ENCODE data around the gene TMEM125. TPM values are rescaled to one million over a fixed set of nuclear protein-coding genes. Genes with fewer than 3 reads are reported as not detected.

TMEM125 gene
- total and polyA plus RNA-seq, 9 of the 15 experiments (the other 6 are each of a cell fraction or from before 2014, with no cell fraction given): 0.07 to 0.08 TPM; not detected in 7

DNA sequence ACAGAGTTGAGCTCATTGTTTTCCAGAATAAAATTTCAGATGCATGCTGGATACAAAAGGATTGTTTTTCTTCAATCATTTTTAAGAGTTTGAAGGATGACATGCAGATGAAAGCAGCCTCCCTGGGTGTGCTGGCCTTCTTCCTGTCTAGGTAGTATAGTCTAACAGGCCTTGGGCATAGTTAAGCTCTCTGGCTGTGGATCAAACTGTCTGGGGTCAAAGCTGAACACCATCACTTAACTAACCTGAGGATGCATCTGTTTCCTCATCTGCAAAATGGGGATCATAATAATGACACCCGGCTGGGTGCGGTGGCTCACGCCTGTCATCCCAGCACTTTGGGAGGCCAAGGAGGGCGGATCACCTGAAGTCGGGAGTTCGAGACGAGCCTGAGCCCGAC is 25.0 kb downstream of the TMEM125 start:
- no peaks in the 10 kb centered on the region for H3K9me3 ChIP-seq (replicated peaks; ENCODE audit: control insufficient read depth, insufficient read depth, low read depth, low read length)
- no TSS peak for BruUV-seq (replicated peaks)
- no peak overlapping the region for H2AFZ ChIP-seq (ENCODE audit: low read depth, low read length)
- no peak for FAIRE-seq
- intact Hi-C loops (cut with micrococcal nuclease): no loop called here
- DNase-seq (ENCODE audit: extremely low read depth in 1 of 4, low spot score in 3 of 4): no peak
- ChIA-PET CTCF (ENCODE audit: low intra/inter-chr PET ratio) (no interaction called here), POLR2A (interaction anchor here (1.5 kb wide), 1 partner anchor 14 kb away, joined by 5 read pairs; no protein-coding TSS in a partner anchor)
- no peak overlapping the region for H3K27ac ChIP-seq (ENCODE audit: extremely low read depth, low read depth, low read length)
- H3K4me3 ChIP-seq: no peak overlapping the region
- TF ChIP-seq FOSL1 (tag; conservative IDR thresholded peaks at IDR 0.05): 0 out of 2 replicates have a peak, but pooled peaks have one; percentile 39
- TF ChIP-seq KDM4B (IDR thresholded peaks at IDR 0.05; ENCODE audit: borderline replicate concordance in 2 of 2, low read depth in 1 of 2): no peak
- TF ChIP-seq PHB2 (IDR thresholded peaks at IDR 0.05; ENCODE audit: low read depth): no peak
- no peak for TF ChIP-seq SPI1 (IDR thresholded peaks at IDR 0.05; ENCODE audit: borderline replicate concordance, low read depth, low read length)
- TF ChIP-seq, protein P1, sequence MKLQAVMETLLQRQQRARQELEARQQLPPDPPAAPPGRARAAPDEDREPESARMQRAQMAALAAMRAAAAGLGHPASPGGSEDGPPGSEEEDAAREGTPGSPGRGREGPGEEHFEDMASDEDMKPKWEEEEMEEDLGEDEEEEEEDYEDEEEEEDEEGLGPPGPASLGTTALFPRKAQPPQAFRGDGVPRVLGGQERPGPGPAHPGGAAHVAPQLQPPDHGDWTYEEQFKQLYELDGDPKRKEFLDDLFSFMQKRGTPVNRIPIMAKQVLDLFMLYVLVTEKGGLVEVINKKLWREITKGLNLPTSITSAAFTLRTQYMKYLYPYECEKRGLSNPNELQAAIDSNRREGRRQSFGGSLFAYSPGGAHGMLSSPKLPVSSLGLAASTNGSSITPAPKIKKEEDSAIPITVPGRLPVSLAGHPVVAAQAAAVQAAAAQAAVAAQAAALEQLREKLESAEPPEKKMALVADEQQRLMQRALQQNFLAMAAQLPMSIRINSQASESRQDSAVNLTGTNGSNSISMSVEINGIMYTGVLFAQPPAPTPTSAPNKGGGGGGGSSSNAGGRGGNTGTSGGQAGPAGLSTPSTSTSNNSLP (IDR thresholded peaks at IDR 0.05; ENCODE audit: borderline replicate concordance, low read depth, low read length): no peak
- no peak for TF ChIP-seq ZEB2 (IDR thresholded peaks at IDR 0.05)
- no peaks in the 10 kb centered on the region for H3K36me3 ChIP-seq (ENCODE audit: control insufficient read depth, insufficient read depth, low read length)
- 5% methylated on average over 8 of the region's 8 CpGs for WGBS (ENCODE audit: insufficient coverage, low coverage, missing lambda C conversion rate)
- H3K79me2 ChIP-seq (ENCODE audit: control insufficient read depth, insufficient read depth, low read length): no peaks in the 10 kb centered on the region
- H4K20me1 ChIP-seq (replicated peaks; ENCODE audit: control insufficient read depth, insufficient read depth, low read length): peaks cover 6% of the 10 kb centered on the region
- in situ Hi-C loops (cut with MboI): no loop called here
- H3K9me1 ChIP-seq (ENCODE audit: control insufficient read depth, insufficient read depth, low read length): no peaks in the 10 kb centered on the region
- H3K9ac ChIP-seq (ENCODE audit: insufficient read depth in 1 of 2, low read depth in 2 of 2, low read length in 2 of 2): no peak overlapping the region
- peaks cover 35 to 42% of the 10 kb centered on the region in 2 experiments; a peak in 4 of 5 replicates for H3K27me3 ChIP-seq (ENCODE audit: control insufficient read depth in 2 of 2, insufficient read depth in 2 of 2, low read length in 2 of 2)
- no peak overlapping the region for H3K4me2 ChIP-seq (ENCODE audit: insufficient read depth, low read length)
- ATAC-seq: no peak
- H3K4me1 ChIP-seq (replicated peaks in 1 of 2; ENCODE audit: control insufficient read depth in 2 of 2, insufficient read depth in 2 of 2, low read length in 2 of 2): 0 out of 5 replicates have a peak, but pooled peaks cover 0 to 3% of the 10 kb centered on the region in 2 experiments
